Caco-2 (cell line): Measurements from ENCODE around the gene ADGRG7. TPM values are rescaled to one million over a fixed set of nuclear protein-coding genes. Genes with fewer than 3 reads are reported as not detected.

Source experiments
- BruUV-seq: library from RNA; stranded (reverse); fragments of 400-500 nt; replicated peaks from 2 replicates; lab custom pipeline; 2021; lab: Mats Ljungman, UMichigan
- CTCF ChIA-PET: fragments of 300-600 bp; sonication (Branson Sonifier 250); formaldehyde crosslinking; loops from one replicate; lab custom pipeline; 2022; ENCODE audit warnings: antibody characterized with exemption; lab: Charles Lee
- POLR2A ChIA-PET: fragments of 300-600 bp; sonication (Branson Sonifier 250); formaldehyde crosslinking; loops from one replicate; lab custom pipeline; 2022; ENCODE audit warnings: antibody characterized with exemption; lab: Charles Lee
- DNase-seq, 2 experiments: peaks; one replicate each; pipeline versions ENCODE4 v3.0.0 to v3.0.0-alpha.2; 2020 to 2022
- H3K27me3 ChIP-seq: replicated peaks from 2 replicates; pipeline ENCODE4 v1.6.0; 2011; ENCODE audit warnings: low read length; ENCODE audit not compliant: control insufficient read depth, insufficient read depth
- H3K36me3 ChIP-seq: 2 replicates; pipeline ENCODE4 v1.5.1; 2011; ENCODE audit warnings: low read length; ENCODE audit not compliant: control insufficient read depth, insufficient read depth
- H3K4me1 ChIP-seq: fragments of 250-450 bp; sonication (Bioruptor Pico); 2 replicates; pipeline ENCODE4 v1.5.1; 2020; ENCODE audit warnings: mild to moderate bottlenecking
- H3K4me3 ChIP-seq: 2 replicates; pipeline ENCODE4 v1.5.1; 2011; ENCODE audit warnings: low read depth, mild to moderate bottlenecking, control low read depth, low read length
- H3K9me3 ChIP-seq: fragments of 250-450 bp; sonication (Bioruptor Pico); 2 replicates; pipeline ENCODE4 v1.5.1; 2020; ENCODE audit warnings: mild to moderate bottlenecking, moderate library complexity
- H3K27ac Mint-ChIP-seq: one replicate; pipeline ENCODE4 v1.8.0; 2022; ENCODE audit warnings: mixed read lengths; ENCODE audit not compliant: unreplicated experiment
- H3K27me3 Mint-ChIP-seq: one replicate; pipeline ENCODE4 v1.8.0; 2022; ENCODE audit warnings: mixed read lengths; ENCODE audit not compliant: insufficient read depth, unreplicated experiment
- H3K36me3 Mint-ChIP-seq: one replicate; pipeline ENCODE4 v1.8.0; 2022; ENCODE audit warnings: mild to moderate bottlenecking, mixed read lengths; ENCODE audit not compliant: insufficient read depth, unreplicated experiment
- H3K4me1 Mint-ChIP-seq: one replicate; pipeline ENCODE4 v1.8.0; 2022; ENCODE audit warnings: low read depth, mixed read lengths; ENCODE audit not compliant: unreplicated experiment
- H3K4me3 Mint-ChIP-seq: one replicate; pipeline ENCODE4 v1.8.0; 2022; ENCODE audit warnings: mild to moderate bottlenecking, moderate library complexity, mixed read lengths; ENCODE audit not compliant: unreplicated experiment
- H3K9me3 Mint-ChIP-seq: one replicate; pipeline ENCODE4 v1.8.0; 2022; ENCODE audit warnings: mixed read lengths; ENCODE audit not compliant: unreplicated experiment
- CTCF ChIP-seq, 2 experiments: fragments of 200-600 bp in 1 of 2; IDR thresholded peaks; 1 replicate in 1 of 2; 2 replicates in 1 of 2; pipeline versions ENCODE4 v1.5.1 to v1.8.0; 2011 to 2022; ENCODE audit warnings: antibody characterized with exemption in 1 of 2, control low read depth in 1 of 2, inconsistent platforms in 1 of 2, low read depth in 1 of 2, low read length in 1 of 2, mild to moderate bottlenecking in 1 of 2, moderate library complexity in 1 of 2; ENCODE audit not compliant: insufficient read depth in 1 of 2, severe bottlenecking in 1 of 2, unreplicated experiment in 1 of 2
- intact Hi-C: fragments of 100-400 bp; cut with micrococcal nuclease; formaldehyde crosslinking; loops from one replicate; pipeline ENCODE4 v1.10.0; 2022; ENCODE audit not compliant: unreplicated experiment
- total RNA-seq: library from RNA; stranded (reverse); gene quantifications from 2 replicates; pipeline ENCODE4 v1.2.3, GENCODE V29; 2022

Gene ADGRG7
- total RNA-seq, 1 experiment from 2014 or later: 4.2 TPM

DNA sequence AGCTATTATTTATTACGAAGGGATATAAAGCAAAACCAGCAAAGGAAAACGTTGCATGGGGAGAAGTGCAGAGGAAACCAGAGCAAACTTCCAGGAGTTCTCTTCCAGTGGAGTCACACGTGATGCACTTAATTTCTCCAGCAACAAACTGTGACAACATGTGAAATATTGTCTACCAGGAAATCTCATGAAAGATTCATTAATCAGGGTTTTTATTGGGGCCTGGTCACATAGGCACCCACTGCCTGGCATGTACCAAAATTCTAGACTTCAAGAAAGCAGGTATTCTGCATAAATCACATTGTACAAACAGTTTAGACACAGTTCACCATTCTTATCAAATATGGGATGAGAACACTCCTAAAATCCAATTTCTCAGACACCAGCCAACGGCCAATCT lies 94.5 kb downstream of the ADGRG7 start:
- H3K36me3 Mint-ChIP-seq: peaks cover 6% of the 10 kb centered on the region
- Histone ChIP-seq H3K4me1 (peaks cover 10% of the 10 kb centered on the region), H3K27me3 (no peaks in the 10 kb centered on the region), H3K9me3 (no peaks in the 10 kb centered on the region), H3K36me3 (no peaks in the 10 kb centered on the region), H3K4me3 (no peak overlapping the region)
- DNase-seq: no peak
- H3K27me3 Mint-ChIP-seq: peaks cover 4% of the 10 kb centered on the region
- CTCF ChIA-PET: no interaction called here
- H3K4me3 Mint-ChIP-seq: no peak overlapping the region
- POLR2A ChIA-PET: interaction anchor here (0.6 kb wide), 1 partner anchor 12 kb away, joined by 3 read pairs; no protein-coding TSS in a partner anchor
- peaks cover 16% of the 10 kb centered on the region for H3K4me1 Mint-ChIP-seq
- peaks cover 7% of the 10 kb centered on the region for H3K9me3 Mint-ChIP-seq
- intact Hi-C loops: no loop called here
- no TSS peak for BruUV-seq
- TF ChIP-seq CTCF (IDR thresholded peaks at IDR 0.05; ENCODE audit: insufficient read depth in 1 of 2, low read depth in 1 of 2, low read length in 1 of 2, severe bottlenecking in 1 of 2, unreplicated experiment in 1 of 2): no peak
- no peak overlapping the region for H3K27ac Mint-ChIP-seq

DNA sequence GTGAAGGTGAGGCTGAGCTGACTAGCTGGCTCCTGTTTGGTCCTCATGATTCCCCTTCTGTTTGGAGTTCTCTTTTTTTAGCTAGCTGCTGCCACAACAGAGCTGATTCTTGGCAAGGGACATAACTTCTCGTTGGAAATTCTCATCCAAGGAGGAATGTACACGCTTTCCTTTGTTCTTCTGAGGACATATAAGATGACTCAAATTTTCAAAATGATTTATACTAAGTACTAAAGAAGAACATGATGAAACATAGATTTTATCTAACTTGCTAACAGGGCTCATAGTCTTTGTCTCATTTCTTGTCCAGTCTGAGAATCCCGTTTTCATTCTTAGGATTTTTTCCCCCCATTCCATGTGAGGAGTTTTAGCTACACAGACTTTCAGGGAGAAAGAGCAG lies 97.0 kb downstream of the ADGRG7 start:
- TF ChIP-seq CTCF (IDR thresholded peaks at IDR 0.05; ENCODE audit: insufficient read depth in 1 of 2, low read depth in 1 of 2, low read length in 1 of 2, severe bottlenecking in 1 of 2, unreplicated experiment in 1 of 2): no peak
- BruUV-seq: no TSS peak
- no peaks in the 10 kb centered on the region for H3K27me3 ChIP-seq
- Mint-ChIP-seq H3K4me3 (no peak overlapping the region), H3K4me1 (peaks cover 23% of the 10 kb centered on the region), H3K9me3 (peaks cover 10% of the 10 kb centered on the region), H3K27me3 (peaks cover 4% of the 10 kb centered on the region), H3K27ac (no peak overlapping the region), H3K36me3 (peaks cover 30% of the 10 kb centered on the region)
- H3K9me3 ChIP-seq: no peaks in the 10 kb centered on the region
- H3K4me3 ChIP-seq: no peak overlapping the region
- POLR2A ChIA-PET: no interaction called here
- intact Hi-C loops: no loop called here
- CTCF ChIA-PET: no interaction called here
- H3K36me3 ChIP-seq: no peaks in the 10 kb centered on the region
- peaks cover 16% of the 10 kb centered on the region for H3K4me1 ChIP-seq
- no peak for DNase-seq

GRCh38 chr3:100708644-100708988 lies 99.2 kb downstream of the ADGRG7 start:
- H3K4me3 ChIP-seq: peak overlapping the region; percentile 88
- ChIA-PET CTCF (interaction anchor here (0.6 to 2.9 kb wide), 3 partner anchors 54 to 482 kb away, joined by 3 to 16 read pairs (median 3); no protein-coding TSS in a partner anchor), POLR2A (interaction anchor here (0.6 to 1.0 kb wide), 2 partner anchors 71 to 448 kb away, joined by 4 to 5 read pairs; no protein-coding TSS in a partner anchor)
- TSS peak; percentile 95 for BruUV-seq
- intact Hi-C loops: no loop called here
- H3K27me3 ChIP-seq: no peaks in the 10 kb centered on the region
- peaks cover 51% of the 10 kb centered on the region for H3K36me3 Mint-ChIP-seq
- peak overlapping the region; percentile 98 for H3K27ac Mint-ChIP-seq
- H3K36me3 ChIP-seq: peaks cover 1% of the 10 kb centered on the region; the same call in 1 of the 2 replicates
- H3K4me1 ChIP-seq: peaks cover 21% of the 10 kb centered on the region
- TF ChIP-seq CTCF (IDR thresholded peaks at IDR 0.05; ENCODE audit: insufficient read depth in 1 of 2, low read depth in 1 of 2, low read length in 1 of 2, severe bottlenecking in 1 of 2, unreplicated experiment in 1 of 2): no peak
- DNase-seq: peak in 1 of 2 experiments; percentile 23
- peaks cover 10% of the 10 kb centered on the region for H3K9me3 Mint-ChIP-seq
- H3K27me3 Mint-ChIP-seq: peaks cover 4% of the 10 kb centered on the region
- H3K4me3 Mint-ChIP-seq: peak overlapping the region; percentile 80
- H3K9me3 ChIP-seq: no peaks in the 10 kb centered on the region
- H3K4me1 Mint-ChIP-seq: peaks cover 31% of the 10 kb centered on the region
